GM18508 (cell line): ENCODE results near the gene MPV17.
"Not testable (repeated sequence)": the region's sequence is repeated elsewhere in the genome, so short reads cannot be mapped to it uniquely, and the experiment has no call there.

Experiments
- ATAC-seq: cut with Tn5 transposase; IDR thresholded peaks from one replicate; pipeline ENCODE4 v1.9.1; 2021; ENCODE audit warnings: moderate number of reproducible peaks; ENCODE audit not compliant: insufficient read depth, unreplicated experiment

MPV17 gene

GRCh38 chr2:27303093-27304025 is 19.5 kb downstream of the MPV17 start:
- no peak for ATAC-seq

GRCh38 chr2:27300606-27301005 is 22.3 kb downstream of the MPV17 start:
- ATAC-seq, result not testable (repeated sequence)

GRCh38 chr2:27298391-27299080 is 24.4 kb downstream of the MPV17 start:
- ATAC-seq, result no peak

GRCh38 chr2:27297195-27297594 is 25.7 kb downstream of the MPV17 start:
- no peak for ATAC-seq

GRCh38 chr2:27296481-27296880 is 26.4 kb downstream of the MPV17 start:
- no peak for ATAC-seq

GRCh38 chr2:27294928-27295327 is 28.0 kb downstream of the MPV17 start:
- no peak for ATAC-seq

- ATAC-seq, result no peak
Measured at GRCh38 chr2:27291865-27292264, 31.0 kb downstream of the MPV17 start.

GRCh38 chr2:27290549-27290948 is 32.3 kb downstream of the MPV17 start:
- no peak for ATAC-seq

- no peak for ATAC-seq
Measured at GRCh38 chr2:27288610-27289009, 34.3 kb downstream of the MPV17 start.

GRCh38 chr2:27285481-27285880 is 37.4 kb downstream of the MPV17 start:
- no peak for ATAC-seq

GRCh38 chr2:27284996-27285395 is 37.9 kb downstream of the MPV17 start:
- ATAC-seq, result no peak

- no peak for ATAC-seq
Measured at GRCh38 chr2:27282892-27283291, 40.0 kb downstream of the MPV17 start.

- no peak for ATAC-seq
Measured at GRCh38 chr2:27281855-27282559, 40.9 kb downstream of the MPV17 start, which contains the start of gene TRIM54. Gene TRIM54, plus strand, starts transcription at chr2:27282429. Its CDS starts 303 bp downstream, at chr2:27282732.

GRCh38 chr2:27281442-27281841 is 41.5 kb downstream of the MPV17 start:
- ATAC-seq, result no peak

GRCh38 chr2:27280826-27281225 is 42.1 kb downstream of the MPV17 start:
- no peak for ATAC-seq

- ATAC-seq, result no peak
Measured at GRCh38 chr2:27278010-27278409, 44.9 kb downstream of the MPV17 start.

GRCh38 chr2:27275211-27276150 is 47.4 kb downstream of the MPV17 start, which contains the start of gene DNAJC5G:
Gene DNAJC5G, plus strand, starts transcription at chr2:27275433. Its CDS starts 1,296 bp downstream, at chr2:27276729.
- no peak for ATAC-seq

- ATAC-seq, result not testable (repeated sequence)
Measured at GRCh38 chr2:27272537-27273522, 50.1 kb downstream of the MPV17 start.
